ENCODE measurements around the gene DUSP7.

The DUSP7 gene

GRCh38 chr3:52068730-52069129 is 12.4 kb upstream of the DUSP7 start:
- DNase-seq (ENCODE audit: low read depth in 2 of 2), result no peak

DNA sequence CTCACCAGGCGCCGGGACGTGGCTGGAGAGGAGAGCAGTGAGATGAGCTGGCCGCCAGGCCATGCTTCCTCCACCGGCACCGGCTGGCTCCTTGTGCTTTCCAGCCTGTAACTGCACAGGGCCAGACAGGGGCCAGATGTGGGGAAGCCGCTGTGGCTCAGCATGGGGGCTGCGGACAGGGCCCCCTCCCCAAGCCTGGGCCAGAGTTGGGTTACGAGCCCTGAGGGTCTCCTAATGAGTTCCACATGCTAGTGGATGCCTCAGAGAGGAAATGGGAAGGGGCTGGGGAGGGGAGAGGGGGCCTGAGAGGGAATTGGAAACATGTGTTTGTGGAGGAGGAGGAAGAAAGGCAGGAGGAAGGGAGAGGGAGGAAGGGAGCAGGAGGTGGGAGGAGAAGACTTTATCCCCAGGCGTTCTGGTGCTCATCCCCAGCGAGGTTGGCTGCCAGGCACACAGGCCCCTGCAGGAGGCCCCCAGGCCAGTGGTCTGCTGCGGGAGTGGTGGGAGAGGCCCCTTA is 11.7 kb upstream of the DUSP7 start:
- no peak for DNase-seq (ENCODE audit: low read depth in 2 of 2)

DNA sequence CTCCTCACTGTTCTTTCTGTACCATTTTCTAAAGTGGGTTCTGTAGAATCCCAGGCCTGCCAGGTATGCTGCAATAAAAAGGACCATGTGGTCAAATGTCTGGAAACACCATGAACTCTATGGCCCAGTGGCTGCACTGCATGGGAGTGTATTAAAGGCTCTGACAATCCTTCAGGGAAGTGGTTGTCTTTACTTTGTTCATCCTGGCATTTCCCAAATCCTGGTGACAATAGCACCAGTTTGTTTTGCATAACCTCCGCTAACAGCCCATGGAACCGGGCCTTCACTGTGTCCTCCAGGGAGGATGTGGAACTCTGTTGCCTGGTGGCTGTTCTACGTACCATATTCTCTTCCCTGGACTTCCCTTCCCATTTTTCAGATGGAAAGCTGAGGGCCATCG is 11.2 kb upstream of the DUSP7 start:
- DNase-seq (ENCODE audit: low read depth in 2 of 2), result no peak

- no peak for DNase-seq (ENCODE audit: low read depth in 2 of 2)
Measured at GRCh38 chr3:52067046-52067445, 10.7 kb upstream of the DUSP7 start.

- no peak for DNase-seq (ENCODE audit: low read depth in 2 of 2)
Measured at GRCh38 chr3:52065264-52065756, 8.9 kb upstream of the DUSP7 start.

DNA sequence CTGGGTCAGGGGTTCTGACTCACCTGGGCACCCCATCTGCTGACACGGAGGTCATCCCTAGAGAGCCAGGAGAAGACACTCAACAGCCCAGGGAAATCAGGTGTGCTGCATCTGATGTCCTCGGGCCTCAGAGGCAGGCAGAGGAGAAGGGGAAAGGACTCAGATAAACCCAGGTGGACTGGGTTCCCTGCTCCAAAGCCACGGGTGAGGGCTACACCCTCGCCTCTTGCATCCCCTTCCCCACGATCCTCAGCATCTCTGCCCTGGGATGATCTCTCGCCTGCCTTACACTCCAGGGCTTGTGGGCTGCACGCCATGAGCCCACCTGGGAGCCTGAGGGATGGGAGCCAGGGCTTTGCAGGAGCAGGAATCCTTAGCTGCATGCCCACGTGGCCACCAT is 8.2 kb upstream of the DUSP7 start:
- DNase-seq (ENCODE audit: low read depth in 2 of 2), result no peak

- no peak for DNase-seq (ENCODE audit: low read depth in 2 of 2)
Measured at GRCh38 chr3:52063026-52063723, 6.8 kb upstream of the DUSP7 start.

DNA sequence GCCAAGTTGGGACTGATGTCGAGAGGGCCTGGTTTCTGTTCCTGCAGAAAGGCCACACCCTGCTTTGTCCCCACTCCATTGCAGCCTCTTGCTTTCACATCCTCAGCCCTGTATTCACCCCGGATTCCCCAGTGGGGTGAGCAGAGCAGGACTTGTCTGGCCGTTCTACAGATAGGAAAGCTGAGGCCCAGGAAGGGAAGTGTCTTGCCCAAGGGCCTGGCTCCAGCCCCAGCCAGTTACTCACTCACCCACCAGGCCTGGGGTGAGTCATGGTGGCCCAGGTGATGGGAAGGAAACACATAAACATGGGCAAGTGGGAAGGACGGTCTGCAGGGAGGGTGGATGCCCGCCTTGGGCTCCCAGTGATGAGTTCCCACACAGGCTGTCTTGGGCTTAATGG is 6.1 kb upstream of the DUSP7 start:
- DNase-seq (ENCODE audit: low read depth in 2 of 2), result no peak

- no peak for DNase-seq (ENCODE audit: low read depth in 2 of 2)
Measured at GRCh38 chr3:52061121-52061910, 4.9 kb upstream of the DUSP7 start.

- DNase-seq (ENCODE audit: low read depth in 2 of 2), result no peak
Measured at GRCh38 chr3:52059781-52060180, 3.4 kb upstream of the DUSP7 start.

DNA sequence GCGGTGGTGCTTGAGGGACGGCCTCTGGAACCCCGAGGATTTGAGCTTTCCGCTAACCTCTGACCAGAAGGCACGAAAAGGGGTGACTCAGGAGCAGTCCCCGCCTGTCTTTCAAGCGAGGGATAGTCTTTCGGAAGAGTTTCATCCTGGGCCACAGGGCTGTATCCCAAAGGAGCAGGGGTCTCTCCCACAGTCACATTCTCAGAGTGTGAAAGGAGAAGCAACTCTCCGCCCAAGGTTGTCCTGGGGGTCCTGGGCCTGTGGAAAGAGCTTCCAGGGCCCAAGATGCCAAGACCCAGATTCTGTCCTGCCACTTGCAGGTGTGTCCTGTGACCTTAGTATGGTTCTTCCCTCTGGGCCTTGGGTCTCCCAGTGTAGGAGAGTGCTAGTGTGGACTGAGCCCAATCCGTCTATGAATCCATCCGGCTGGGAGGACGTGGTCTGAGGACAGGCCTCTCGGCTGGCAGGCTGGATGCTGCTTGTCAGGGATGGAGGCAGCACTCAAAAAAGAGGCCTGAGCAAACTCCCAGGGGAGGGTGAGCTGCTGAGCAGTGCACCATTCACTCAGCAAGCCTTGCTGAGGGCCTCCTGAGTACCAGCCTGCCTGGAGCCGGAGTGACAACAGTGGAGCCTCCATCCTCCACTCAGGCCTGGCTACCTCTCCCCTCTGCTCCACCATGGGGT is 1.6 kb upstream of the DUSP7 start:
- DNase-seq (ENCODE audit: low read depth in 2 of 2), result no peak

DNA sequence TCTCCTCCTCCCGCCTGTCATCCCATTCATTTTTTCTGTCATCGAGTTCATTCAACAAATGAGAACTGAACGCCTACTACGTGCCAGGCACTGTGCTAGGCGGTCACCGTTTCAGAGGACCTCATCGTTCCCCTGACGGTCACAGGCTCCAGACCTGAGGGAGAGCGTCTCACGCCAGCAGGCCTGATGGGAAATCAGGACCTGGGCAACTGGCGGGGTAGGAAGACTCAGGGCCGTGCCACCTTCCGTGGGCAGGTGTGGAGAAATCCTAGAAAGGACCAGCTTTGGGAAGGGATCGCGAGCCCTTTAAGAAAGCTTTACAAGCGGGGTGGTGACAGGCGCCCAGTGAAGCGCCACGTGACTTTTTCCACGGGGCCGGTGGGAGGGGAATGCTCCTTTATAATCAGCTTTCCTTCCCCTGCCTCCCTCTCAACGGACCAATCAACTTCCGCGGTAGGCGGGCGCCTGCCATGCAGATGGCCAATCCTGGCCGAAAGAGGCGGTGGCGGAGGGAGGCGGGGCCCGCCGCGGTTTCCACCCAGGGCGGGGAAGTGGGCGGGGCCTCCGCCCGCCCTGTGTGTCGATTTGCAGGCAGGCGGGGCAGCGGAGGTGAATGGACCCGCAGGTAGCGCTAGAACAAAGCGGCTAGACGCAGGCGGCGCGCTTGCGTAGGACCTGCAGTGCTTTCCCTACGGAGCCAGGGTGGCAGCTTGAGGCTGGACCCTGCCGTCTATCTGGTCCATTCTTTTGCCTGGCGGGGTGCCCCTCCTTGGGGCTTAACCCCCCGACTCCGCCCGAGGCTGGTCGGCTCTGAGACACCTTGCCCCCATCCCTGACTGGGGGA is 819 bp upstream of the DUSP7 start:
- DNase-seq (ENCODE audit: low read depth in 2 of 2), result peak; percentile 99 to 100

DNA sequence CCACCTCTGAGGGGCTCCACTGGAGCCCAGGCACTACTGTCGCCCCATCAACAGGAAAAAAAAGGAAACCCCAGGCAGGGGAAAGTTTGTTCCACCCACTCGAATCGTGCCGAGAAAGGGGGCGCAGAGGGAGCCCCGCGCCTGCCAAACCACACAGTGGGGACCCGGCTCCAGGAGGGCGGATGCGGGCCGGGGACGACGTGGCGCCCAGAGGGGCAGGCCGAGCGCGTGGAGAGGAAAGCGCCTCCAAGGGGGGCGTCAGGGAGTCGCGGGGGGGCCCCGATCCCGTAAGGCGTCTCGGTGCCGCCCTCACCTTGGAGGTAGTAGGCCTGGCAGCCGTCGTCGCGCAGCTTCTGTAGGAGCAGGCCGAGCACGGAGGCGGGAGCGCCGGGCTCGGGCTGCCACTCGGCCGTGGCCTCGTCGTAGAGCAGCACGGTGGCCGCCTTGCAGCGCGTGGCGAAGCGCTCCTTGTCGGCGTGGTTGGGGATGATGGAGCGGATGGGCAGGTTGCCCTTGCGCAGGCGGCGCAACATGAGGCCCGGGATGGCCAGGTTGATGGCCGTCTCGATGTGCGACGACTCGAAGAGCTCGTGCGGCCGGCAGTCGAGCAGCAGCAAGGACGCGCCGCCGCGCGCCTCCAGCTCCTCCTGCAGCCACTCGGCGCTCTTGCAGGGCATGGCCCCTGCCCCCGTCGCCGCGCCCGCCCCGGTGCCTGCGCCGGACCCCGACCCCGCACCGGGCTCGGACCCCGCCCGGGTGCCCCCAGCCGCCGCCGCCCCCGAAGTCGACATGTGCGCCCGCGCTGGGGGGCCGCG is 627 bp downstream of the DUSP7 start:
- peak in 1 of 2 donors; percentile 16 for DNase-seq (ENCODE audit: low read depth in 2 of 2)

DNA sequence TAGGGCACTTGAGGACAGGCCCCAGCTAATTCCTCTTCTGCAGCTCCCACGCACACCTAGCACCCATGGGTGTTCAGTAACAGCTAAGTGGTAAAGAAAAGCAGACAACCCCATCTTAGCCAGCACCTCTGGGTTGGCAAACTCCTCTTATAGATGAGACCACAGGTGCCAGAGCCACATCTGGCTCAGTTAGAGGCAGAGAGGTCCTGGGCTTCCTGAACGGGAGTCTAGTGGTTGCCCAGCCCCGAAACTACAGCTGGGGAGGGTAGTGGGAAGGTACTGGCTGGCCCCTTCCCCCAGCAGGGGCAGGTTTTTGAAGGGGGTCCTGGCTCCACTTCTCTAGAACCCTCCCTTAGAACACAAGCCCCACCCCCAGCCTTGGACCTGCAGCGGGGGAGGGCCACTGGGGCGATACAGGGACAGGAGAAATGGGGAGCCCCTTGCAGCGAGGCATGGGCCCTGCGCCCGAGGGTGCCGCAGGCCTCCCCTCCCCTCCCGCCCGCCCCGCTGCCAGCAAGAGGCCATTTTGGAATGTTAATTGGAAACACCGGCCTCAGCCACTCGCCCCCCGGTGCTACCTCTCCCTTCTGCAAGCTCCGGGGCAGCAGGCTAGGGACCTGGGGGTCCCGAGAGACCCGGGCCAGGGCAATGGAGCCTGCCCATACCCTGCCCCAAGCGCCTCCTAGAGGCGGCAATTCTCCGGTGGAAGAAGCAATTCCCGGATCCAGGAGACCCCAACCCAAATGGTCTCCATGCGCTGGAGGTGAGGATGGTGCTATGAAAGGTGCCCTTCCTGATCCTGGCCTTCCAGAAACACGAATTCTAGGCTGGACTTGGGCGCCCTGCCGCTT is 1.5 kb downstream of the DUSP7 start:
- no peak for DNase-seq (ENCODE audit: low read depth in 2 of 2)

DNA sequence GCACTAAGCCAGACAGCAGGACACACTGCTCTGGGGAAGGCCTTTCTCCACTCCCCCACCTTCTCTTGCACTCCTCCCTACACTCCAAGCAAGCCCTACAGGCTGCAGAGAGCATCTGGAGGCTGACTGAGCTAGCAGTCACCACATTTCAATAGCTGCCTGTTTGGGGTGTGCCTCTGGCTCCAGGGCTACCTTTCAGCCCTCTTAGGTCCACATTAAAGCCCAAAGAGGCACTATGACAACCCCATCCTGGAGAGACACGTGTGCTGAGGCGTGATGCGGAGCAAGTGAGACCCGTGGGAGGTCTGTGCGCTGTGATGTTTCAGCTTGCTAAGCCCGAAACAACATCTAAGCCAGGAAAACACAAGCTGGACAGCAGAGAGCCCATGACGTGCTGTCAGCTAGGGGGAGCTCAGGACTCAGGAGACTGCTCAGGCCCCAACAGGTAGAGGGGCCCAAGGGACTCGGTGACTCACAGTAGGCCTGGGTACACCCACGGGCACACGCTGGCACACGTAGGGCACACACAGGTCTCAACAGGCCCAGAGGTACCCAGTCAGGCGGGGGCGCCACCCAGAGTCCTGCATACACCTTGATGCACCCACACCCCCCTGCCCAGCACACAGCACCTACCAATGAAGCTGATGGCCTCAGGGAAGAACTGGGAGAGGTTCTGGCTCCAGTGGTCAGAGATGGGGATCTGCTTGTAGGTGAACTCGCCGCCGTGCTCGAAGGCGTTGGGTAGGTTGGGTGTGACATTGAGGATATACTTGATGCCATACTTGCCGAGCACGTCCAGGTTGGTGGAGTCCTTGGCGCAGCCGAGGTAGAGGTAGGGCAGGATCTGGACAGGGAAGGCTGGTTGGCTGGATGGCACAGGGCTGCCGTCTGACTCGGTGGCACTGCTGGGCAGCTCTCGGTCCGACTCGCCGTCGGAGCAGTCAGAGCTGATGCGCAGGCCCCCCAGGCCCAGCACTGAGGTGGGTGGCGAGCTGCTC is 2.8 kb downstream of the DUSP7 start:
- peak; percentile 34 to 39 for DNase-seq (ENCODE audit: low read depth in 2 of 2)

DNA sequence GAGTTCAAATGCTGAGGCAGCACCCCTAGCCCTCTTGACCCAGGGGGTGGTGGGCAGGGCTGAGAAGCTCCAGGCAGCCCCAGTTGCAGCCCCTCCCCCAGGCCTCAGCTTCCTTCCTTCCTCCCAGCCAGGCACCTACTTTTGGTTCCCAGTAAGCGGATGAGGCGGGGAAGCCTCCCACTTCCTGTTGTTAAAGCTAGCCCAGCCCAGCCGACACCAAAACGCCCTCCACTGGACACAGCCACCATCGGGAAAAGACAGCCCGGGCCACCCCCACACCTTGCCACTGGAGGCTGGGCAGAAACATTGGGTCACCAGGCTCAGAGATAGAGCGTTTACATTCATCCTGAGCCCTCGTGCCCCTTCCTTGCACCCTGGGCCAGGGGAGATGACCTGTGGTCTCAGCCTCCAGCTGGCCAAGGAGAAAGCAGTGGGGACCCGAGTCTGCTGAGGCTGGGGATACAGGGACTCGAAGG is 3.5 kb downstream of the DUSP7 start:
- DNase-seq (ENCODE audit: low read depth in 2 of 2), result no peak

DNA sequence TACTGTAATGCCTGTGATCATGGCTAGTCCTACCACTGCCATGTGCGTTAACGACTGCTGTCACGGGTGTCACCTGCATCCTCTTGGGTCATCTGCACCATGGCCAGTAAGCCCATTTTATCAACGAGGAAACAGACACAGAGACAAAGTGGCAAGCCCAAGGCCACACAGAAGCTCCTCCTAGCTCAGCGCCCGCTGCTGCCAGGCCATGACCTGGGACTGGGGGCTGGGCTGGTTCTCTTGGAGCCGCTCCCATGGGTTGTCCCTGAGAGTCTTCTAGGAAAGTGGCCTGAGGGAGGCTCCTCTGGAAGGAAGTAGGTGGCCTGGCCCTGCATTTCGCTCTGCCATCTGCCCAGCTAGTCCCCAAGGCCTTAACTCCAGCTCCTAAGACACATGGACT is 4.9 kb downstream of the DUSP7 start:
- DNase-seq (ENCODE audit: low read depth in 2 of 2), result no peak

DNA sequence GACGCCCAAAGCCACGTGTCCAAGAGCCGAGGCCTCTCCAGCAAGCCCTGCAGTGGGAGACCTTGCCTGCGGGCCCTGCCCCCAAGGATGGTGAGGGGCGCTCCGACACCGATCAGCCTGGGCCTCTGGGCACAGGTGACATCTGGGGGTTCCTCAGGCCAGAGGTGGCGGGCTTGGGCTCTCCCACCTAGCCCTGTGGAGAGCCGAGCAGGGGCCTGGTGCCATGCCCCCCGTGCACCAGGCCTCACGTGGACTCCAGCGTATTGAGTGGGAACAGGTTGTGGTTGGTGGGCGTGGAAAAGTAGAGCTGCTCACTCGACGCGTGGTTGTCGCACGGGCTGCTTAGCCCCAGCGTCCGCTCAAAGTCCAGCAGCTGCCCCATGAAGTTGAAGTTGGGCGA is 5.8 kb downstream of the DUSP7 start:
- no peak for DNase-seq (ENCODE audit: low read depth in 2 of 2)
